IMR-90 (cell line): ENCODE data around the gene C6. TPM values are rescaled to one million over a fixed set of nuclear protein-coding genes. Genes with fewer than 3 reads are reported as not detected.

Experiments
- ATAC-seq: fragments of 200-7000 bp; cut with Tn5 transposase; 2 replicates; pipeline ENCODE4 v1.9.1; 2020; ENCODE audit warnings: low read depth, mild to moderate bottlenecking, moderate library complexity
- BruUV-seq: library from RNA; stranded (reverse); fragments of 400-500 nt; replicated peaks from 2 replicates; lab custom pipeline; 2021; lab: Mats Ljungman, UMichigan
- CTCF ChIA-PET: fragments of 300-600 bp; formaldehyde crosslinking; extraction: SDS; loops from one replicate; lab custom pipeline; 2021; ENCODE audit warnings: antibody characterized with exemption; lab: Yijun Ruan, JAX
- POLR2A ChIA-PET: fragments of 300-600 bp; sonication (Branson Sonifier 250); formaldehyde crosslinking; loops from one replicate; lab custom pipeline; 2022; ENCODE audit warnings: antibody characterized with exemption; ENCODE audit not compliant: unreplicated experiment; lab: Charles Lee
- DNase-seq: peaks from one replicate; pipeline ENCODE4 v3.0.0; 2013
- H2AFZ ChIP-seq: replicated peaks from 2 replicates; pipeline ENCODE3; 2013; ENCODE audit warnings: low read length, mild to moderate bottlenecking; ENCODE audit not compliant: poor library complexity
- H2AK5ac ChIP-seq: 2 replicates; pipeline ENCODE4 v1.6.1; 2013; ENCODE audit warnings: low read depth, low read length, inconsistent platforms
- H2AK9ac ChIP-seq: replicated peaks from 2 replicates; pipeline ENCODE3; 2013; ENCODE audit warnings: mild to moderate bottlenecking, low read depth, low read length, moderate library complexity; ENCODE audit not compliant: poor library complexity
- H2BK120ac ChIP-seq: 2 replicates; pipeline ENCODE4 v1.6.1; 2013; ENCODE audit warnings: low read depth, low read length, inconsistent platforms
- H2BK15ac ChIP-seq: 3 replicates; pipeline ENCODE4 v1.6.1; 2013; ENCODE audit warnings: low read depth, low read length, inconsistent platforms
- H2BK20ac ChIP-seq: 2 replicates; pipeline ENCODE4 v1.6.1; 2013; ENCODE audit warnings: low read depth, mild to moderate bottlenecking, inconsistent platforms, low read length, moderate library complexity
- H2BK5ac ChIP-seq: 2 replicates; pipeline ENCODE4 v1.6.1; 2013; ENCODE audit warnings: mild to moderate bottlenecking, low read depth, low read length, inconsistent platforms; ENCODE audit not compliant: poor library complexity, severe bottlenecking
- H3K14ac ChIP-seq: replicated peaks from 2 replicates; pipeline ENCODE4 v1.6.1; 2013; ENCODE audit warnings: low read depth, low read length, inconsistent platforms
- H3K18ac ChIP-seq: 2 replicates; pipeline ENCODE4 v1.6.1; 2013; ENCODE audit warnings: low read depth, low read length, control low read depth
- H3K23ac ChIP-seq: 2 replicates; pipeline ENCODE4 v1.6.1; 2013; ENCODE audit warnings: low read depth, low read length, inconsistent platforms
- H3K27ac ChIP-seq: 2 replicates; pipeline ENCODE4 v1.5.1; 2013; ENCODE audit warnings: mild to moderate bottlenecking, control low read depth, low read length; ENCODE audit not compliant: insufficient read depth
- H3K27me3 ChIP-seq: 2 replicates; pipeline ENCODE4 v1.6.1; 2013; ENCODE audit warnings: low read length; ENCODE audit not compliant: control insufficient read depth, insufficient read depth
- H3K36me3 ChIP-seq: 2 replicates; pipeline ENCODE4 v1.6.1; 2013; ENCODE audit warnings: low read length, mixed read lengths; ENCODE audit not compliant: control insufficient read depth, insufficient read depth
- H3K4ac ChIP-seq: 2 replicates; pipeline ENCODE4 v1.6.1; 2013; ENCODE audit warnings: low read depth, low read length, inconsistent platforms
- H3K4me1 ChIP-seq: 2 replicates; pipeline ENCODE4 v1.6.1; 2013; ENCODE audit warnings: low read length, mixed read lengths; ENCODE audit not compliant: control insufficient read depth, insufficient read depth
- H3K4me2 ChIP-seq: 2 replicates; pipeline ENCODE4 v1.6.1; 2013; ENCODE audit warnings: low read depth, mild to moderate bottlenecking, control low read depth, low read length, moderate library complexity
- H3K4me3 ChIP-seq: 2 replicates; pipeline ENCODE4 v1.5.1; 2013; ENCODE audit warnings: low read depth, mild to moderate bottlenecking, control low read depth, low read length, moderate library complexity; ENCODE audit not compliant: insufficient read depth
- H3K56ac ChIP-seq: 2 replicates; pipeline ENCODE4 v1.6.1; 2013; ENCODE audit warnings: low read length, inconsistent platforms; ENCODE audit not compliant: insufficient read depth; ENCODE audit errors: extremely low read depth
- H3K79me1 ChIP-seq, 2 experiments: 2 replicates each; pipeline ENCODE4 v1.6.1; 2013; ENCODE audit warnings: low read length in 2 of 2, inconsistent platforms in 1 of 2, low read depth in 1 of 2
- H3K9ac ChIP-seq: 2 replicates; pipeline ENCODE4 v1.6.1; 2013; ENCODE audit warnings: low read depth, low read length, control low read depth
- H3K9me1 ChIP-seq: 2 replicates; pipeline ENCODE4 v1.6.1; 2013; ENCODE audit warnings: low read length, inconsistent platforms; ENCODE audit not compliant: insufficient read depth
- H3K9me3 ChIP-seq: 2 replicates; pipeline ENCODE4 v1.6.1; 2013; ENCODE audit warnings: low read length; ENCODE audit not compliant: control insufficient read depth, insufficient read depth
- H4K20me1 ChIP-seq: 2 replicates; pipeline ENCODE4 v1.6.1; 2013; ENCODE audit warnings: low read length, inconsistent platforms; ENCODE audit not compliant: insufficient read depth
- H4K5ac ChIP-seq: 2 replicates; pipeline ENCODE4 v1.6.1; 2013; ENCODE audit warnings: mild to moderate bottlenecking, low read depth, low read length, control low read depth
- H4K8ac ChIP-seq, 2 experiments: 2 replicates each; pipeline ENCODE4 v1.6.1; 2013; ENCODE audit warnings: low read depth in 2 of 2, low read length in 2 of 2, control low read depth in 1 of 2, inconsistent platforms in 1 of 2
- H4K91ac ChIP-seq: 2 replicates; pipeline ENCODE4 v1.6.1; 2013; ENCODE audit warnings: low read depth, low read length, inconsistent platforms; ENCODE audit not compliant: insufficient read depth
- CEBPB ChIP-seq: IDR thresholded peaks from 2 replicates; pipeline ENCODE4 v1.6.1; 2012; ENCODE audit warnings: low read depth, low read length, improper control_type of control experiment
- MAZ ChIP-seq: IDR thresholded peaks from 2 replicates; pipeline ENCODE4 v1.6.1; 2012; ENCODE audit warnings: low read depth, mild to moderate bottlenecking, low read length, improper control_type of control experiment, moderate library complexity, borderline replicate concordance
- RFX5 ChIP-seq: IDR thresholded peaks from 2 replicates; pipeline ENCODE4 v1.8.0; 2012; ENCODE audit warnings: low read depth, mild to moderate bottlenecking, low read length, moderate library complexity
- SMC3 ChIP-seq: fragments of 150-350 bp; IDR thresholded peaks from 2 replicates; pipeline ENCODE4 v1.6.1; 2016; ENCODE audit warnings: low read depth, mild to moderate bottlenecking, antibody characterized with exemption, low read length, moderate library complexity
- WGBS, 2 experiments: methylation state at CpG; one replicate each; pipeline versions ENCODE4 v1.1.5 to v1.1.7; 2013; ENCODE audit warnings: missing lambda C conversion rate in 2 of 2; ENCODE audit not compliant: insufficient read length in 1 of 2; ENCODE audit errors: extremely low coverage in 2 of 2; 5-methylcytosine and 5-hydroxymethylcytosine counted together
- dilution Hi-C: fragments of 300-500 bp; cut with HindIII; formaldehyde crosslinking; loops from one replicate; pipeline ENCODE4 v1.14.3; 2018; ENCODE audit warnings: low sequenced_read_pairs; ENCODE audit not compliant: unreplicated experiment
- in situ Hi-C: fragments of 300-500 bp; cut with MboI; formaldehyde crosslinking; loops from 3 replicates; pipeline ENCODE4 v1.14.3; 2019; ENCODE audit warnings: low sequenced_read_pairs, inconsistent platforms, mixed read lengths
- intact Hi-C: fragments of 100-400 bp; cut with micrococcal nuclease; formaldehyde crosslinking; loops from 2 replicates; pipeline ENCODE4 v1.10.0; 2022
- polyA plus RNA-seq, 3 experiments: library from polyadenylated mRNA; depleted of rRNA; stranded (reverse); fragments of >200 nt; gene quantifications; 2 replicates each; pipeline ENCODE4 v1.2.3, GENCODE V29; 2012; ENCODE audit warnings: low replicate concordance in 1 of 3
- total RNA-seq: library from RNA; depleted of rRNA; stranded (reverse); fragments of >200 nt; gene quantifications from 2 replicates; pipeline ENCODE4 v1.2.3, GENCODE V29; 2012

Gene C6
- total and polyA plus RNA-seq, 2 of the 4 experiments (the other 2 are of a cell fraction): 0.05 to 0.18 TPM

DNA sequence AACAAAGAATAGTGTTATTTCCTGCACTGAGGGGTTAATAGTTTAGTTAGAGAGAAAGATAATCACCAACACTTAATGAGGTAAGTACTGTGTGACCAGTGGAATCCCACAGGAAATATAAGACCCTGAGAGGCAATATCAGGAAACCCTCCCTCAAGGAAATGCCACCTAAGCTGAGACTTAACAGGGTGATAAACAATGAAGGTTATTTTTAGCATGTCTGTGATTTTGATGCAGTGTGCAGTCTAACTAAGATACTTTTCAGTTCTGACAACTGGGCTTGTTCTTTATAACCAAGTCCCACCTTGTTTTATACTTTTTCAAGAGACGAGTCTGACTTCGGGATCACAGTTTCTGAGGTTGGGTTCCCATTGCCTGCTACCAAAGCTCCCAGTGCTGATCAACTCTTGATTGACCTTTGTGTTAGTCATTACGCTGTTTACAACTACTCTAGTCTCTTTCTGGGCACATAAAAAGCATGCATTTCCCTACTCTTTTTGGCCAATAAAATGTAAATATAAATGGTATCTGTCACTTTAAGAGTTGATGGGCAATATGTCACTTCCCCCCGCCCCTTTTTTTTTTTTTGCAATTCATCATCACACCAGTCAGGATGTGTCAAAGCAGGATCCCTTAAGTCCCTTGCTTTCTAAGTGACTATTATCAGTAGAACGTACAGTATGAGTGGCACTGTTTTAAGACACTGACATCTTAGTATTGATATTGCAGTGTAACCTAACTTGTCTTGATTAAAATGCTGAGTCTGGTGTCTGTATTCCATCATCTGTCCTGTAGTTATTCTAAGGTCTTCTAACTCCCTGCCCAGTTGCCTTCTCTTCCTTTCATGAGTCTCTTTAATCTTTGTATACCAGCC lies 31.4 kb downstream of the C6 start (continued):
- TF ChIP-seq SMC3 (no peak), MAZ (no peak)

- H4K5ac ChIP-seq: peak overlapping the region; percentile 93; the same call in 1 of the 2 replicates
- ChIA-PET POLR2A (no interaction called here), CTCF (interaction anchor here (0.6 kb wide), 1 partner anchor 100 kb away, joined by 3 read pairs; no protein-coding TSS in a partner anchor)
- no peak overlapping the region for H3K56ac ChIP-seq
- no peak overlapping the region for H2AFZ ChIP-seq
- no peak overlapping the region for H2AK9ac ChIP-seq
- H3K27ac ChIP-seq: no peak overlapping the region
- TF ChIP-seq CEBPB: peak; percentile 96
- no peak for TF ChIP-seq MAZ
- peak; percentile 33; the same call in 1 of the 2 replicates for TF ChIP-seq RFX5
- no peaks in the 10 kb centered on the region for H3K9me3 ChIP-seq
- no peak overlapping the region for H2BK20ac ChIP-seq
- peak; percentile 82 for DNase-seq
- H4K20me1 ChIP-seq: no peaks in the 10 kb centered on the region
- no TSS peak for BruUV-seq
- dilution Hi-C loops: no loop called here
- H4K8ac ChIP-seq: peak overlapping the region in 1 of 2 experiments; percentile 77; a peak in 1 of 4 replicates
- no peak overlapping the region for H2AK5ac ChIP-seq
- H3K4me1 ChIP-seq: peaks cover 8% of the 10 kb centered on the region; the same call in 1 of the 2 replicates
- H3K27me3 ChIP-seq: no peaks in the 10 kb centered on the region
- H3K23ac ChIP-seq: no peak overlapping the region
- intact Hi-C loops: no loop called here
- no peaks in the 10 kb centered on the region for H3K36me3 ChIP-seq
- H3K4ac ChIP-seq: no peak overlapping the region
- H3K4me3 ChIP-seq: no peak overlapping the region
- no peak overlapping the region for H2BK120ac ChIP-seq
- peak overlapping the region; percentile 69; the same call in 1 of the 2 replicates for H3K4me2 ChIP-seq
- H4K91ac ChIP-seq: no peak overlapping the region
- H2BK5ac ChIP-seq: peak overlapping the region; percentile 87
- H2BK15ac ChIP-seq: no peak overlapping the region
- no peaks in the 10 kb centered on the region for H3K9me1 ChIP-seq
- peak; percentile 51 for ATAC-seq
- H3K18ac ChIP-seq: peak overlapping the region; percentile 99
- in situ Hi-C loops: no loop called here
- no peaks in the 10 kb centered on the region for H3K79me1 ChIP-seq
- no peak overlapping the region for H3K9ac ChIP-seq
- no CpG with 5 or more reads among the region's 3 CpGs for WGBS, 2 experiments
- H3K14ac ChIP-seq: no peak overlapping the region
Observed at GRCh38 chr5:41176952-41177351, 36.4 kb downstream of the C6 start.
